HG03196 (cell line): Measurements from ENCODE around the gene RASGRF1.
"Not testable (repeated sequence)": the region's sequence is repeated elsewhere in the genome, so short reads cannot be mapped to it uniquely, and the experiment has no call there.

Experiments
- ATAC-seq: cut with Tn5 transposase; IDR thresholded peaks from one replicate; pipeline ENCODE4 v1.9.1; 2021; ENCODE audit not compliant: unreplicated experiment

RASGRF1 gene

DNA sequence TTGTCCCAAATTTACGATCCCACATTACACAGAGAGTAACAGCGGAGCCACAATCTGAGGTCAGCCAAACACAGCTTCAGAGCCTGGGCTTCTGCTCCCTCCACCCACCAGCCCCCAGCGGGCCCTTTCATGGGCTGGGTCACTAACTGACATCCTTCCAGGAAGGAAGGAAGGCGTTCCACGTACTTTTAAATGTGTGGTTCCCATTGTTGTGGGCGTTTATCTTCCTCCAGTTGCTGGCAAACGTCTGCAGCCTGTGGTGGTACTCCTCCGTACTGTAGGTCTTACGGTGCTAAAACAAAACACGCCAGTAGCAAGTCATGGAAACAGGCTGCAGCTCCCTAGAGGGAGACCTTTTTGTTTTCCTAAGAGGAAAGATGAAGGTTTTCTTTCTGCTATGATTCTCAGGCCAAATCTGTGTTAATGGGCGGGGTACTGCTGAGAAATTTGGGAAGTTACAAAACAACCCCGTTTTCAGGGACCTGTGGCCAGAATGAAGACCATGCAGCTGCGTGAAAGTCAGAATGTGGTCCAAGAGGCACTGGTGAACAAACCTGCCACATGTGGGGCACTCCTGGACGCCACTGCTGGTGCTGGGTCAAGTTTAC lies 153.3 kb downstream of the RASGRF1 start:
- ATAC-seq = no peak

DNA sequence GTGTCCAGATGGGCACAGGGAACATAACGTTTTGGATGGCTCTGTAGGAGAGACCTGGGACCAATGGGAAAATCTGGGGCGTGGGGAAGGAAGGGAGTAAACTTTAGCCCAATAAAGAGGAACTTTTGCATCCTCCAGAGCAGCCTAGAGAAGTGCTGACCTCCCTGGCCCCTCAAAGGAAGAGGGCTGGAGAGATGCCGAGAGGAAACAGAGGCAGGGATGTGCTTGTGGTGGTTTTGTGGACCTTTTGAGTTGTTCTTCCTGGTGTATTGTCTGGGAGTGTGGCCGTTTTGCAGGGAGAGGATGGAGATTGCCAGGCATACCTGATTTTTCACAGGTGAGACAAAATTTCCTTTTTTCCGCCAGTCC lies 155.9 kb downstream of the RASGRF1 start:
- ATAC-seq = no peak

DNA sequence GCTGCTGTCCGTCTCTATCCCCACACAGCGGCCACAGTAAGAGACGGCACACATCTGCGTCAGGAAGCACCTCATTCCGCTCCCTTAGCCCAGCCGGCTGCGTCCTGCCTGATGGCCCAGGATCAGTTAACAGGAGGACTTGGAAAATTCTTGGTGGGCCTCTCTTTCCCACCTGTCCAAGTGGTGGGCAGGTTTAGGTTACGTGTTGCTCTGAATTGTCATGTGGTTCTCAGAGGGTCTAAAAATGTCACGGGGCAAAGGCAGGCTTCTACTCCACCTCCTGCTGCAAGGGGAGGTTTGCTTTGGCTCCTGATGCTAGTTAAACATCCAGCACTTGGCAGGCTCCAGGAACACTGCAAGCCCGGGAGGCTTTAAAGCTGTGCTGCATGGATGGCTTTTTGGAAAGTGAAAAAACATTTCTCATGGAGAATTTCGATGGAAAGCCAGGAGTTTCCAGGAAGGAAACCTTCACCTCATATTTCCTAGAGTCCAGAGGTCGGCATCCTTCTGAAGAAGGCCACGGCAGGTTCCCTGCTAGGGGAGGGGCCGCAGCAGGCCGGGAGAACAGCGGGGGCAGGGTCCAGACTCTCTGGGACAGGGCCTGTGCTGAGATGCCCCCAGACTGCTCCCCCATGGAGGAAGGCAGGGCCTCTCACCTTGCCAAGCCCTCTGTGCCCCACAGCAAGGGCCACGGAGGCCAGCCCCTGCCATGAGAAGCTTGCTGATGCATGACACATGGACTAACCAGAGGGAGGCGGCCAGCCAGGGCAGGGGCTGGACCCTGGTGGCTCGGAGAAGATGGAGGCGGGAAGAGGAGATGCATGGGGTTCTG lies 156.5 kb downstream of the RASGRF1 start:
- ATAC-seq = no peak

DNA sequence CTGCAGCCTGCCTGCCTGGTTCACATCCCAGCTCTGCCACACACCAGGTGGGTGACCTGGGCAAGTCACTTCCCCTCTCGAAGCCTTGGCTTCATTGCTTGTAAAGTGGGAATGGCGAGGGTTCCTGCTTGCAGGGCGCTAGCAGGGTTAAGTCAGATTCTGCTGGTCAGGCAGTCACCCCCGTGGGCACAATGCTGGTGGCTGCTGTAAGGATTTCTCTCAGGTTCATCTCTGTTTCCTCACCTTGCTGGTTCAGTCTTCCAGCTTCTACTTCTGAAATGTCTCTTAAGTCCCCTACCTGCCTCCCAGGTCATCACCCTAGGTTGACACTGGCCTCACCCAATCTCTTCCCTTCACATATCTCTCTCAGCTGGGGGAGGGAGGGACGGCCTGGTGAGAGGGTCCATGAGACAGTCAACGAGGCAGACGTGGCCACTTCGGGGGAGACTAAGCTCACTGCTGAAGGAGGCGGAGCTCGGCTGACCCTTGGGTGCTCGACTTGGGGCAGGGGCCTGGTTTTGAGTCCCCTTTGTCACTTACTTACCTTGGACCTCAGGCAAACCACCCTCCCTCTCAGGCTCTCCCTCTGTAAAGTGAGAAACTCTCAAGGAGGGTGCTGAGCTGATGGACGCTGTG lies 157.3 kb downstream of the RASGRF1 start:
- ATAC-seq = no peak

DNA sequence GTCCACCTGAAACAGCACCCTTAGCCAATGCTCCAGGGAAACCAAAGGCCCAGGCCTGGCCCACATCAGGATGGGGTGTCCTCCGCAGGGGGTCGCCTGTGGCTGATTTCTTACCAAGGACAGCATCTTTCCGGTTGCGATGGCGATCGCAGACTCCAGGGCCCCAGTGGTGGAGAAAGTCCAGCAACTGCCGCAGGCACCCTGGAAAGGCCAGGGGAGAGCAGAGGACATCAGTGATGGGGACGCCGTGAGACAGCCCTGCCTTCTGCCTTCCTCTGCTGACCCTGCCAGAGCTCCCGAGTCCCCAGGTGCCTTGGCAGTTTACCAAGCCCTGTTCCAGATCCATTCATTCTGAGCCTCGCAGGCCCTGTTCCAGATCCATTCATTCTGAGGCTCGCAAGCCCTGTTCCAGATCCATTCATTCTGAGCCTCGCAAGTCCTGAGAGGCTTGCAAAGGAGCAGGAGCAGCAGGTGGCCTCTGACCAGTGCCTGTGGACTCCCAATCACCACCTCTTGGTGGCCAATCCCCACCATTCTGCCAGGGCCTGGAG lies 158.2 kb downstream of the RASGRF1 start:
- ATAC-seq = no peak

DNA sequence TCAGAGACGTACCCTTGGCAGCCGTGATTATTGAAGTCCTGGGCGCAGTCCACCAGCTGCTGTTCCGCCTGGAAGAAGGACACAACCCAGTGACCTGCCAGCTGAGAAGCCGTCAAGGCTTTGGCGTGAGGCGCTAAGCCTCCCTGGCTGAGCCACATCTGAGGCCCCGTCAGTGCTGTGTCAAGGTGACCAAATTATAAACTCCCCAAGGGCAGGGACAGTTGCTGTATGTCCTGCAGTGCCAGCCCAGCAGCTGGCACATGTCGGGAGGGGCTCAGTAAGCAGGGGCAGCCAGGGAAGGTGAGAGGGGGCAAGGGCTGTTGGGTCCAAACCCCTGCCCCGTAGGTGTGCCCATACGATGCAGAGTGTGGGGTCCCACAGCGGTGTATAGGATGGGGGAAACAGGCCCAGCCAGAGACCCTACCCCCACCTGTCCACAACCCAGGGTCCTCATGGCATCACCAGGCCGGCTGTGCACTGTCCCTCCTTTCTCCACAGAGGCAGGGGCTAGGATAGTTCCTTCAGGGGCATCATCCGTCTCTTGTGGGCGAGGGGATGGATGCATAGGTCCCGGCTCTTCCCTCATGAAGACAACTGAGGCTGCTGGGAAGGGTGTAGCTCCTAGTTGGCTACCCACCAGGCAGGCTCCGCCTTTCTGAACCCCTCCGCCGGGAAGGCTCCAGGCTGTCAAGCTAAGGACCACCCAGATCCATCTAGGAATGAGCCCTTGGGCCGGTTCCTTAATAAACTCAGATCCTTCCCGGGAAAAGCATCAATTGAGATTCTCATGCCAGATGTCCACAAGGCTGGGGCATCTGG lies 158.9 kb downstream of the RASGRF1 start:
- ATAC-seq = no peak

DNA sequence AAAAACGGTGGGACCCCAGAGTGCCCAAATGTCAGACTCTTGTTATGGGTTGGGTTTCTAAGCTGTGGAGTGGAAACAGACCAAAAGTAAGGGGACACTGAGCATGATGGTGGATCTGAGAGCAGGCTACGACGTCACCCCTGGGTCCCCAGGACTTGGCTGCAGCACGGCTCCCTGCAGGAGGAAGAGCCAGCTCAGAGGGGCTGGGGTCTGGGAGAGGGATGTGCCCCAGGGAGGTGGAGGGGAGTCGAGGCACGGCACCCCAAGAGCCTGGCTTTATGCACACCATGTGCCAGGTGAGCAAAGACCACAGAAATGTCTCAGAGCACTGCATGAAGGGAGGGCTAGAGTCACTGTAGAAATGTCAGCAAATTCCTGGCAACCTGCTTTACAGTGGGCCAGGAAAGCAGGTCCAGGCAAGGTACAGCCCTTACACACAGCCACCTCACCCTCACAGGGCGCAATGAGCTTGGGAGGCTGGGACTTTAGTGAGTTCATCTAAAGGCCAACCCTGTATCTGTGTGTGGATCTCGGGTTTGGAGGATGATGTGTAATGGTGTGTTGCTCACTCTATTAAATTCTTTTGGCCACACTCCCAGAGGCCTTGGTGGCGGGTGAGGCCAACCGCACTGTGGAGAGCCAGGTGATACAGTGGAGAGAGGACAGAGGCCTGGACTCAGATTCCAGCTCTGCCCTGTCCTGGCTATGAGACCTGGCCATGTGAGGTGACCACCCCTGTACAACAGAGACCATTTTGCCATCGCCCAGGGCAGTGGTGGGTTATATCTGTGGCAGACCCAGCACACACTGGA lies 159.8 kb downstream of the RASGRF1 start:
- no peak for ATAC-seq

DNA sequence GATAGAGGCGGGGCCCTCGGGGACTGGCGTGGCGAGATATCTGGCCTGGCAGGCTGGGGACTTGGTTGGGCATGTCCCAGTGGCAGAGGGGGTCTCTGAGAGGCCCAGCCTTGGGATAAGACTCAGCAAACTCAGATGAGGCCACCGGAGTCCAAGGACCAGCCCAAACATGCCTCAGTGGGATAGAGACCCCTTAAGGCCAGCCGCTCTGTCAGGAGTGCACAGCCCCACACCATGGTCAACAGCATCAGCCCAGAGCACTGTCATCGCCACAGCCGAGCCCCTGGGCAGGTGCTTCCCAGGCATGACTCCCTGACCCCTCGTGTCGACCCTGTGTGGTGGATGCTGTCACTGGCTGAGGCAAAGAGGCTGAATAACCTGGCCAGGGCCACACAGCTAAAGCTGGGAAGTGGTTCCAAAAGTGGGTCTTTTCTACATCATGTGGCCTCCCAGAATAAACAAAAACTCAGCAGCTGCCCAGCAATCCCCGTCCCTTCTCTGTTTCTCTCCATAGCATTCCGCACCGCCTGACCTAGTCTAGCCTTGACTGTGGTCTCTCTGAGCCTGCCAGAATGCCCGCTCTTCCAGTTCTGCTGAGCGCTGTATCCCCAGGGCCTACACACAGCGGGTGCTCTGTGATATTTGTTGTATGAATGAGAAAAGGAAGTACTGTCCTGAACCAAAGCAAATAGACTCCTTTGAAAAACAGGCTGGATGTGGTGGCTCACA lies 160.9 kb downstream of the RASGRF1 start:
- no peak for ATAC-seq

DNA sequence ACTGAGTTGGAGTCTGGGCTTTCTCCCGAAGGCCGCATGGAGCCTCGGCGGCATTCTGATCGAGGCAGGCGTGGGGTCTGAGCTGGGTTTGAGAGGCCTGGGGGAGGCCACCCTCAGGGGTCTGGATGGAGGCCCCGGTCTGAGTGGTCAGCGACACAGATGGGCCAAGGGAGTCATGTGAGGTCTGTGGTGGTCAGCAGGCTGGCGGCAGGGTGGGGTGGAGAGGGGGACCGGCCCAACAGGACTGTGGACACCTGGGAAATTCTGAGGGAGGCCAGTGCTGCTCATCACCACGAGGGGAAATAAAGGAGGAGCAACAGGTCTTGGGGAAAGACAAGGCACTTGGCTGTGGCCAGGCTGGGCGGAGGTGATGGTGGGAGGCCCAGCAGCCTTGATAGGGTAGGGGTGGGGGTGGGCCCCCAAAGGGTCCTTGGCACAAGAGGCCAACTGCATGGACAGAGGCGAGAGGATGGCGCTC lies 161.9 kb downstream of the RASGRF1 start:
- ATAC-seq = no peak

DNA sequence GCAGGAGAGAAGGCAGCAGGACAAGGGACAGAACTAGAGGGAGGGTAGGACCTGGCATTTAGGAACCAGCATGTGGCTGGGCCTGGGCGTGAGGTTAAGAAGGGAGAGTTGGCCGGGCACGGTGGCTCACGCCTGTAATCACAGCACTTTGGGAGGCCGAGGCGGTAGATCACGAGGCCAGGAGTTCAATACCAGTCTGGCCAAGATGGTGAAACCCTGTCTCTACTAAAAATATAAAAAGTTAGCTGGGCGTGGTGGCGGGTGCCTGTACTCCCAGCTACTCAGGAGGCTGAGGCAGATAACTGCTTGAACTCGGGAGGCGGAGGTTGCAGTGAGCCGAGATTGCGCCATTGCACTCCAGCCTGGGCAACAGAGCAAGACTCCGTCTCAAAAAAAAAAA lies 162.4 kb downstream of the RASGRF1 start:
- not testable (repeated sequence) for ATAC-seq

DNA sequence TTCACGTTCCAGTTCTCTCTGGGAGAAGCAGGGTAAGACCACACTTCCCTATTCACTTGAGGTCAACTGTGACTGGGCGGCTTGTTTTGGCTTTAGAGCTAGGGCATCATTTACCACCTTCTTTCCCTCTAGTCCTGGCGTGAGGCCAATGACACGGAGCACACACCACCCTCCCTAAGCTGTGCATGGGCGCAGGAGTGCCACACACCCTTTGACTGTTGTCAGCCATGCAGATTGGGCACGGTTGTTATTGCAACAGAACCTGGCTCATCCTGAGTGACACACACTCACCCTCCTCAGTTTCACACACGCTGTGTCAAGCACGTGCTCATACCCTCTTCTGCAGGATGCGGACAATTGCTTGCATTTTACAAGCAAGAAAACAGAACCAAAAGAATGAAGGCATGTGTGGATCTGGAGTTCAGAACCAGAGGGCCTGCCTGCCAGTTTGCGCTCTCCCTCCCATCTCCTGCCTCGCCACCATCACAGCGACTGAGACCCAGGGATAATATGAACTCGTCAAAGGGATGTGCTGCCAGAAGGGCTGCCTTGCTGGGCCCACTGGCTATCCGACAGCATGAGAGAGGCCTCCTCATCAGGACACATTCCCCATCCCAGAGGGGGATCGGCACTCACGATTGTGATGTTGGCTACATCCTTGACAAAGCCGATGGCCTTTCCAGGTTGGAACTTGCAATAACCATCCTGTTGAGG lies 163.3 kb downstream of the RASGRF1 start:
- no peak for ATAC-seq

DNA sequence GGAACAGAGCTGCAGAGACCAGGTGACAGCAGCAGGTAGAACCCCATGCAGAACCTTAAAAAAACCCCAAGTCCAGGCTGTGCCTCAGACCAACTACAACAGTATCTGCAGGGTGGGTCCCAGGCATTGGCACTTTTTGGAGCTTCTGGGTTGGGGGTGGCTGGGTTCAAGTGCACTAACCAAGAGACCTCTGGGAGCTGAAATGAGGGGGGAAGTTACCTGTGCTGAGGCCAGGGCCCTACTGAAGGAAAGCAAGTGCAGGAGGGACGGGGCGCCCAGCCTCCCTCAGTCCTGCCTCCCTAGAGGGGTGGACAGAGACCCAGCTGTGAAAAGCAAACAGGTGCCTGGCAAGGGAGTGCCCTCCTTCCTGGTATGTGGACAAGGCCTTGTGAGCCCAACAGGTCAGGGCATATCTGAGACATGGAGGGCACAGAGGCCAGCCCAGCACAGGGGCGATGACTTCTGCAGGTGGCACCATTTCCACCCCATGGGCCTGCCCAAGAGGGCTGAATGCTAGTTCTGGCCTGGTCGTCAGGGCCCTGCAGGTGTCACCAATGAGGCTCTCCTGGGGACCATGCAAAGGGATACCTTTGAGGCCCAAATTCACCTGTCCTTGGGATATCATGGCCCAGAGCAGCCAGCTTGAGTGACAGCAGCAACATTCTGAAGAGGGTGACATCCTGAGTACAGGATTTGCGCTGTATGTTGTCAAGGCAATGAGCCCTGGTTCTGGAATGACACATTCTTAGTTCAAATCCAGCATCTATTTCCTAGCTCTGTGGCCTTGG lies 164.4 kb downstream of the RASGRF1 start:
- ATAC-seq = no peak

DNA sequence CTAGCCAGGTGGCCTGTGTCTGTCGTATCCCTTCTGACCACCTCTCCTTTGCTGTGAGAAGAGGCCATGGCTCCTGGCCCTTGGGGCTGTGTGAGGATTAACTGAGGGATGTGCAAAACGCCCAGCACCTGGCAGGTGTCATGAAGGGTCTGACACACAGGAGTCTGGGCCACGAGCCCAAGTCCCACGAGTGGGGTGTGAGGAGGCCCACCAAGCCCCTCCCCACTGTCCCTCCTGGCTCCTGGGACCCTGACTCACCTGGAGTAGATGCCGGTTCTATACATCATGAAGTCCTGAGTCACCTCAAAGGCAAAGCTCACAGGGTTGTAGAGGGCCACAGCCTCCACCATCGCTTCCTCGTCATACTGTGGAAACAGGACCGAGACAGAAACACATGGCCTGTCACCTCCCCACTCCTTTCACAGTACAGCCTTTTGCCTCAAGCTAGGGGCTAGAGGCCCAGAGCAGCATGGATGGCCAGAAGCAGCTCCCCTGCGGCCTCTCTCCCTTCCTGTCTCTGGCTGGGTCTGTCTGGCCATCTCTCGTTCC lies 165.4 kb downstream of the RASGRF1 start:
- no peak for ATAC-seq

DNA sequence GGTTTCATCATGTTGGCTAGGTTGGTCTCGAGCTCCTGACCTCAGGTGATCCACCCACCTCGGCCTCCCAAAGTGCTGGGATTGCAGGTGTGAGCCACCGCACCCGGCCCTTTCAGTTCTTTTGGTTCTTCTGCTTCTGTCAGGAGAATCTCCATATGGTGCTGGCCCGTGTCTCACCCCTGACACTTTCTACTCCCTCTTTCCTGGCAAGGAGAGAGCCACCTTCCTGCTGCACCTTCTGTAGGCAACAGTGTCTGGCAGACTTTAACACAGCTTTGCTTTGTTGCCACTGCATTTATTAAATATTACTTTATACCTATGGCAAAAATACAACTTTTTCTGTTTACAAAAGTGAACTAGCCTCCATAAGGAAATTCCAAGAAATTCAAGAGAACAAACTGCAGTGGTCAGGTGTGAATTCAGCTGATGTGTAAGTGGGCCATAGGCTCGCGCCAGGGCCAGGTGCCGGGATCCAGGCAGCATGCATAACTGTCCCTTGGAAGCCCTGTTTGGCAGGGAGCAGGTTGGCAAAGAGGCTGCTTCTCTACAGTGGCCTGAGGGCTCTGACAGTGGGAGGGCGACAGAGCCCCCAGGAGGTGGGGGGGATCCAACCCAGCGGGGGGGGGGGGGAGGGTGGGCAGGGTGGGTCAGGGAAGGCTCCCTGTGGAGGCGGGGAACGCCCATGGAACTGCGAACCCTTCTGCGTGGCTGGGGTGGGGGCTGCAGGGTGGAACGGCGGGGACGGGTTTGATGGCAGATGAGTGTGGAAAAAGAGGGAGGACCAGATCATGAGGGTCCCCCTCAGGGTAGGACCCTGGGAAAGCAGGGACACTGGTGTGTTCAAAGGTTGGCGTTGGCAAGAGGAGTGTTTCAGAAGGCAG lies 166.9 kb downstream of the RASGRF1 start:
- no peak for ATAC-seq

DNA sequence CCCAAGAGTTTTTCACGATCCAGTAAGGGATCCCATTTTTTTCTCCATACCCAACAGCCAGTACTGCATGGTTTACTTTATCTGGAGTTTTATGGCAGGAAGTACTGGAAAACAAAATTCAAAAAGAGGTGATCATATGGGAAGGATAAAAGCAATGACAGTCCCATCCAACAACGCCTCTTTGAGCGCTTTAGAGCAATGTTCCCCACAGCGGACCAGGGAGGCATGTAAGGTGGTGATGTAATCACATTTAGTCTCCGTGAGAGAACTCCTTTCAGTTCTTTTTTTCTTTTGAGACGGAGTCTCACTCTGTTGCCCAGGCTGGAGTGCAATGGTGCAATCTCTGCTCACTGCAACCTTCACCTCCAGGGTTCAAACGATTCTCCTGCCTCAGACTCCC lies 167.6 kb downstream of the RASGRF1 start:
- ATAC-seq = no peak

DNA sequence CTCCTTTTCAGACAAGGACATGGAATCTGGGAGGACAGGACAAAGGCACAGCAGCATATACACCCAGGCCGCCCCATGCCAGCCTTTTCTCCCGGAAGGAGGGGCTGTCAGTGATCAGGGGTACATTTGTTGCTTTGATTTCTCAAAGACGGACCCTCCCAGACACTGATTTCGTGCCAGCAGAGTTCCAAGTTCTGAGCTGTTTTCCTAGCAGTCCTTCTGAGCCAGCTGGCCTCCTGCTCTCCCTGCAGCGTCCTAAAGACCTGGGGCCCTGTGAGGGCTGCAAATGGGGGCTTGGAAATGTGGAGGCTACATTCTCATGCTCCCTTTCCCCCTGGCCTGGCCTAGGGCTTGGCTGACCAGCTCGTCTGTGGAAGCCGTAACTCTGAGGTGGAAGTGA lies 168.1 kb downstream of the RASGRF1 start:
- no peak for ATAC-seq

DNA sequence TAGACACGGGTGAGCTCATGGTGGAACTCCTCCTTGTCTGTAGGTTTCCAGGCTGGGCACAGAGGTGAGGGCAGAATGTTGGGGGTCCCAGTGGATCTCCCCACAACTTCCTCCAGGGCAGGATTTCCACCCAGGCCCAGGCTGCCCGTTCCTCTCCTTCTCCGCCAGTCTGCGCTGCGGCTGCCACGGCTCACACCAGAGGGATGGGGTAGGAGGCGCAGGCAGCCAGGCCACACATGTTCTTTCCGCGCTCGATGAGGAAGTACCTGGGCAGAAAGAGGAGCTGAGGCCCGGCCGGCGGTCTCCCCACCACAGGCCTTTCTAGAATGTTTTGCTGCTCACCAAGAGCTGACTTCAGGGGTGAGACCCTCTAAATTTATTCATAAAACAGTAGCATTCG lies 168.6 kb downstream of the RASGRF1 start:
- no peak for ATAC-seq
